ENCODE measurements around the gene GPR107.
"Not testable (repeated sequence)": the region's sequence is repeated elsewhere in the genome, so short reads cannot be mapped to it uniquely, and the experiment has no call there.

The GPR107 gene

DNA sequence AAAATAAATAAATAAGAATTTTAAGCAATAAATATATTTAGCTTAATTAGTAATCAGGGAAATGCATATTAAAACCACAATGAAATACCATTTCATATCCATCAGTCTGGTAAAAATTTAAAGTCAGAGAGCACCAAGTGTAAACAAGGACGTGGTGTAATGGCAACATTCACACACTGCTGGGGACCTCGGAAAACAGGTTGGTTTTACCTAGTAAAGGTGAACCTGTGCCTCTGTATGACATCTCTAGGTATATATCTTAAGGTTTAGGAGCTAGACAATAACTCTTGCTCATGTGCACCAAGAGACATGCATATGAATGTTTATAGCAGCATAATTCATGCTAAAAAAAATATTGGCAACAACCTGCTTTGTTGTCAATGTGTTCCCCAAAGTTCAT is 40.4 kb upstream of the GPR107 start:
- H3K9me3 ChIP-seq, result no peaks in the 10 kb centered on the region
- H3K36me3 ChIP-seq, result no peaks in the 10 kb centered on the region
- no peaks in the 10 kb centered on the region for H3K27me3 ChIP-seq
- H3K27ac ChIP-seq, result no peak overlapping the region
- TF ChIP-seq, protein P1, sequence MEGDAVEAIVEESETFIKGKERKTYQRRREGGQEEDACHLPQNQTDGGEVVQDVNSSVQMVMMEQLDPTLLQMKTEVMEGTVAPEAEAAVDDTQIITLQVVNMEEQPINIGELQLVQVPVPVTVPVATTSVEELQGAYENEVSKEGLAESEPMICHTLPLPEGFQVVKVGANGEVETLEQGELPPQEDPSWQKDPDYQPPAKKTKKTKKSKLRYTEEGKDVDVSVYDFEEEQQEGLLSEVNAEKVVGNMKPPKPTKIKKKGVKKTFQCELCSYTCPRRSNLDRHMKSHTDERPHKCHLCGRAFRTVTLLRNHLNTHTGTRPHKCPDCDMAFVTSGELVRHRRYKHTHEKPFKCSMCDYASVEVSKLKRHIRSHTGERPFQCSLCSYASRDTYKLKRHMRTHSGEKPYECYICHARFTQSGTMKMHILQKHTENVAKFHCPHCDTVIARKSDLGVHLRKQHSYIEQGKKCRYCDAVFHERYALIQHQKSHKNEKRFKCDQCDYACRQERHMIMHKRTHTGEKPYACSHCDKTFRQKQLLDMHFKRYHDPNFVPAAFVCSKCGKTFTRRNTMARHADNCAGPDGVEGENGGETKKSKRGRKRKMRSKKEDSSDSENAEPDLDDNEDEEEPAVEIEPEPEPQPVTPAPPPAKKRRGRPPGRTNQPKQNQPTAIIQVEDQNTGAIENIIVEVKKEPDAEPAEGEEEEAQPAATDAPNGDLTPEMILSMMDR (IDR thresholded peaks at IDR 0.05), result no peak
- peaks cover 14 to 22% of the 10 kb centered on the region in 2 experiments for H3K4me1 ChIP-seq (ENCODE audit: control insufficient read depth in 1 of 2, insufficient read depth in 1 of 2, low read depth in 1 of 2, low read length in 1 of 2)
- H3K4me3 ChIP-seq (ENCODE audit: low read depth in 1 of 2, low read length in 1 of 2), result no peak overlapping the region

DNA sequence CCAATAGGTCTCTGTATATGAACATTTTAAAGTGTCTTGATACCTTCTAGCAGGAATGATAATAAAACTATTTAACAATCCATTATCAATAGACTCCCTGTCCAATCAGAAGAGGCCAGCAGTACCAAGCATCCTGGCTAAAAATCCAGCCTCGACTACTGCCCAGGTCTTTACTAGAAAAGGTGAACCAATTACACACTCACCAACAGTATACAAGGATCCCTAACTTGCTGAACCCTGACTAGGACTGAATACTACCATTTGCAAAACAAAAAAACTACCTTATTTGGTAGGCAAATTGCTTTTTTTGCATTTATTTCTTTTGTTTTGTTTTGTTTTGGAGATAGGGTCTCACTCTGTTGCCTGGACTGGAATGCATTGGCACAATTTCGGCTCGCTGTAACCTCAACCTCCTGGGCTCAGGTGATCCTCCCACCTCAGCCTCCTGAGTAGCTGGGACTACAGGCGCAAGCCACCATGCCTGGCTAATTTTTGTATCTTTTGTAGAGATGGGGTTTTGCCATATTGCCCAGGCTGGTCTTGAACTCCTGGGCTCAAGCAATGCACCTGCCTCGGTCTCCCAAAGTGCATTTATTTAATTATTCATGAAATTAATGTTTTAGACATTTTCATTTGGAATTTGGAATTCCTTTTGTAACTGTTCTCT is 38.2 kb upstream of the GPR107 start:
- H3K27ac ChIP-seq, result no peak overlapping the region
- no peak overlapping the region for H3K4me3 ChIP-seq (ENCODE audit: low read depth in 1 of 2, low read length in 1 of 2)
- TF ChIP-seq, protein P1 (IDR thresholded peaks at IDR 0.05), result no peak
- H3K4me1 ChIP-seq (ENCODE audit: control insufficient read depth in 1 of 2, insufficient read depth in 1 of 2, low read depth in 1 of 2, low read length in 1 of 2), result peaks cover 7 to 17% of the 10 kb centered on the region in 2 experiments
- H3K9me3 ChIP-seq, result no peaks in the 10 kb centered on the region
- H3K36me3 ChIP-seq, result no peaks in the 10 kb centered on the region
- H3K27me3 ChIP-seq, result no peaks in the 10 kb centered on the region

DNA sequence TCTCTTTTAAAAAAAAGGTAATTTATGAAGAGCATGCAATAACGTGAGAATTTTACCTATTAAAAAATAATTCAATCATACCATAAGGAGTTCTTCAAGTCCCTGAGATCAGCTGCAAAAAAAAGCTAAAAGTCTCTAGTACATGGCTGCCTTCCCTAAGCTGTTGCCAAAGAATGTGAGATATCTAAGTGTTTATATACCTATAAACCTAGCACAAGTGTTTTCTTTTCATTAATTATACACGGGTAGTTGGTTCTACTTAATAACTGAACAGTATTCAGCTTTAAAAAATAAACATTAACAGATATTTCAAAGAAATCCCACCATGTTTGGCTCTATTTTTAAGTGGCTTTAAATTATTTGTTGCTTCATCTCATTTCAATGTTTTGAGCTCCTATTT is 36.6 kb upstream of the GPR107 start:
- no peaks in the 10 kb centered on the region for H3K36me3 ChIP-seq

DNA sequence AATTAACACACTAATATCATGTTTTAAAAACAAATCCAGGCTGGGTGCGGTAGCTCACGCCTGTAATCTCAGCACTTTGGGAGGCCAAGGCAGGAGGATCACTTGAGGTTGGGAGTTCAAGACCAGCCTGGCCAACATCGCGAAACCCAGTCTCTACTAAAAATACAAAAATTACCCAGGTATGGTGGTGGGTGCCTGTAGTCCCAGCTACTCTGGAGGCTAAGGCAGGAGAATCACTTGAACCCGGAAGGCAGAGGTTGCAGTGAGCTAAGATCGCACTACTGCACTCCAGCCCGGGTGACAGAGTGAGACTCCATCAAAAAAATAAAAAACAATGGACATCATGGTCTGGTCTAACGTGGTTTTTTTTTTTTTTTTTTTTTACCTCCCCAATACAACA is 36.2 kb upstream of the GPR107 start:
- not testable (repeated sequence) for H3K27ac ChIP-seq; H3K4me3 ChIP-seq (ENCODE audit: low read depth in 1 of 2, low read length in 1 of 2); H3K4me1 ChIP-seq (ENCODE audit: control insufficient read depth in 1 of 2, insufficient read depth in 1 of 2, low read depth in 1 of 2, low read length in 1 of 2); H3K36me3 ChIP-seq; H3K9me3 ChIP-seq; H3K27me3 ChIP-seq

More for the DNA sequence above, 36.6 kb upstream of the GPR107 start:
- Histone ChIP-seq H3K4me1 (ENCODE audit: control insufficient read depth in 1 of 2, insufficient read depth in 1 of 2, low read depth in 1 of 2, low read length in 1 of 2) (peaks cover under 1 to 11% of the 10 kb centered on the region in 2 experiments), H3K27ac (no peak overlapping the region), H3K4me3 (ENCODE audit: low read depth in 1 of 2, low read length in 1 of 2) (no peak overlapping the region), H3K27me3 (no peaks in the 10 kb centered on the region), H3K9me3 (no peaks in the 10 kb centered on the region)
- TF ChIP-seq, protein P1 (IDR thresholded peaks at IDR 0.05), result no peak

DNA sequence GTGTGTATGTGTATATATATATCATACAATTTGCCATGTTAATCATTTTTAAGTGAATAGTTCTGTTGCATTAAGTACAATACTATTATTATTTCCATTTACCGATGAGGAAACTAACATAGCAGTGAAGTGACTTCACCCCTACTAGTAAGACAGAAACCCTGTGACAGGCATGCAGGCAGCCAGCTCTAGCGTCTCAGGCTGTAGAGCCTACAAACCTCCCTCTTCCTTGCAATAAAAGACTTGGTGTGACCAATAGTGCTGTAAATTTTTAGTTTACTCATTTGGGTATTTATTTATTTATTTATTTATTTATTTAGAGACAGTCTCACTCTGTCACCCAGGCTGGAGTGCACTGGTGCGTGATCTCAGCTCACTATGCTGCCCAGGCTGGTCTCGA is 35.4 kb upstream of the GPR107 start:
- TF ChIP-seq, protein P1 (IDR thresholded peaks at IDR 0.05), result no peak
- Histone ChIP-seq H3K4me1 (ENCODE audit: control insufficient read depth in 1 of 2, insufficient read depth in 1 of 2, low read depth in 1 of 2, low read length in 1 of 2) (peaks cover 3 to 6% of the 10 kb centered on the region in 2 experiments), H3K27me3 (no peaks in the 10 kb centered on the region), H3K4me3 (ENCODE audit: low read depth in 1 of 2, low read length in 1 of 2) (no peak overlapping the region), H3K36me3 (no peaks in the 10 kb centered on the region), H3K9me3 (no peaks in the 10 kb centered on the region), H3K27ac (peak overlapping the region; percentile 1)

DNA sequence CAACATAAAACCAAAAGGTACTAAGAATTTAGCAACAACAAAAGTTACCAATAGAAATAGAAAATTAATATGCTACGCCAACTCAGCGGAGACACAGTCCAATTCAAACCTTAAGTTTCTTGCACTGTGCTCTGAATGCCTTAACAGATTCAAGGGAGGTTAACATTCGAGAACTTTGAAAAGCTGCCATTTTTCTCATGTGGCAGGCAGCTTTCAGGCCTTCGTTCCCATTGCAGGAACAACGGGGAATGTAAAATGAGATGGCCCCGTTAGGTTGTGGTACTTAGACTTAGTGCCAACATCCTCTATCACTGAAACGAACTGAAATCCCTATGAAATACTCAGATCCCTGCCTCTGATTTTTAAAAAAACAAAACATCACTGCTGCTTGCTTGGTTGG is 33.1 kb upstream of the GPR107 start:
- H3K4me1 ChIP-seq (ENCODE audit: control insufficient read depth in 1 of 2, insufficient read depth in 1 of 2, low read depth in 1 of 2, low read length in 1 of 2), result peaks cover 25 to 29% of the 10 kb centered on the region in 2 experiments
- no peaks in the 10 kb centered on the region for H3K27me3 ChIP-seq
- no peaks in the 10 kb centered on the region for H3K9me3 ChIP-seq
- H3K4me3 ChIP-seq (ENCODE audit: low read depth in 1 of 2, low read length in 1 of 2), result no peak overlapping the region
- H3K27ac ChIP-seq, result peak overlapping the region; percentile 1
- TF ChIP-seq, protein P1 (IDR thresholded peaks at IDR 0.05), result no peak
- H3K36me3 ChIP-seq, result no peaks in the 10 kb centered on the region

All from neutrophil (primary cell).